Aorta (tissue), 5 donors: Measurements from ENCODE around the gene MINDY3. TPM values are rescaled to one million over a fixed set of nuclear protein-coding genes. Genes with fewer than 3 reads are reported as not detected.

Experiments used
- ATAC-seq: fragments of 200-7000 bp; cut with Tn5 transposase; one replicate; pipeline ENCODE4 v1.9.1; 2022; ENCODE audit warnings: moderate library complexity; ENCODE audit not compliant: low FRiP score
- DNase-seq, 2 donors: peaks; one replicate each; pipeline ENCODE4 v3.0.0-alpha.2; 2020
- H3K27ac ChIP-seq, 2 donors: one replicate each; pipeline ENCODE4 v1.5.1; 2013; ENCODE audit warnings: low read length in 2 of 2, mild to moderate bottlenecking in 2 of 2, moderate library complexity in 2 of 2, control low read depth in 1 of 2, inconsistent platforms in 1 of 2, low read depth in 1 of 2
- H3K27me3 ChIP-seq, 2 donors: one replicate each; pipeline ENCODE4 v1.6.1; 2013; ENCODE audit warnings: control low read depth in 1 of 2, low read length in 1 of 2, mild to moderate bottlenecking in 1 of 2, moderate library complexity in 1 of 2; ENCODE audit not compliant: insufficient read depth in 2 of 2, control insufficient read depth in 1 of 2
- H3K36me3 ChIP-seq, 2 donors: one replicate each; pipeline ENCODE4 v1.6.1; 2013; ENCODE audit warnings: control low read depth in 1 of 2, low read length in 1 of 2, mild to moderate bottlenecking in 1 of 2; ENCODE audit not compliant: insufficient read depth in 2 of 2, control insufficient read depth in 1 of 2
- H3K4me1 ChIP-seq, 2 donors: one replicate each; pipeline ENCODE4 v1.6.1; 2013; ENCODE audit warnings: low read length in 2 of 2, control low read depth in 1 of 2, mild to moderate bottlenecking in 1 of 2, moderate library complexity in 1 of 2; ENCODE audit not compliant: insufficient read depth in 2 of 2, control insufficient read depth in 1 of 2
- H3K4me3 ChIP-seq, 2 donors: one replicate each; pipeline ENCODE4 v1.5.1; 2013; ENCODE audit warnings: low read length in 2 of 2, control low read depth in 1 of 2, mild to moderate bottlenecking in 1 of 2
- H3K9me3 ChIP-seq: one replicate; pipeline ENCODE4 v1.6.1; 2013; ENCODE audit warnings: mild to moderate bottlenecking, low read length; ENCODE audit not compliant: control insufficient read depth
- WGBS, 2 donors: extraction: QIAGEN DNeasy Blood & Tissue Kit; methylation state at CpG; one replicate each; pipeline ENCODE4 v1.1.7; 2013; 5-methylcytosine and 5-hydroxymethylcytosine counted together
- intact Hi-C, 2 donors: fragments of 100-400 bp; cut with DNase I; formaldehyde crosslinking; loops; one replicate each; pipeline versions ENCODE4 v1.14.2 to v1.15.0; 2022
- polyA plus RNA-seq, 2 donors: library from polyadenylated mRNA; stranded (reverse); fragments of 200-250 nt; gene quantifications; one replicate each; pipeline ENCODE4 v1.2.3, GENCODE V29; 2013
- total RNA-seq, 2 donors: library from RNA; stranded (reverse); fragmentation: NEBNext Ultra II Directional; extraction: Animal tissue kit (Norgen Biotek cat#: 25700); gene quantifications; one replicate each; pipeline ENCODE4 v1.2.1, GENCODE V29; 2021
- donor health status: healthy with polysubstance abuse.
- donor health status: Bipolar disorder and iron deficiency.
- donor health status: DM: no; HTN: no; CAD: no.
- donor health status: DM: no; HTN: no; CAD: no.
- donor health status: DM: yes; HTN: yes; CAD: no.

The MINDY3 gene
- total and polyA plus RNA-seq, 4 donors: 24.9 to 81.1 (median 36.7) TPM

DNA sequence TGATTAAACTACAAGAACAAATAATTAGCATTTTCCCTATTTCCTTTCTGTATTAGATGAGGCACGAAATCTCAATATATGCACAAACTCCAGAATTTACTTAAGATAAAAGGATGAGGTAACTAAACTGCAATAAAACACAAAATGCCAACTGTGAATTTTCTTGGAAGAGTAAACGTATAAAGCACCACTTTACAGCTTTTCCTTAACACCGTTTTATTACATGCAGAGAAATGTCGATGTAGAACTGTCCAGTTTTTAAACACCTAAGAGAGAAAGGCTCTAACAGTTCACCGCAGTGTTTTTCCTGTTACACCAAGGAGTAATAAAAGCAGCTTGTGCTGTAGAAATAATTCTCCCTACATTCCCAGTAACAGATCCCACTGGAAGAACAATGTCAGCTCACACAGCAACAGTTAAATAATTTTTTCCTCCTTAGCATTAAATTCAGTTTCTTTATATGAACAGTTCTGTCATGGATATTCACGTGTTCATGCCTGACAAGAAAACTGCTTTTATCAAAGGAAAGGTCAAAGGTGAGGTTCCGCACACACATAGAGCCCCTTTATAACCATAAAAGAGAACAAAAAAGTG is 52.0 kb downstream of the MINDY3 start:
- Histone ChIP-seq H3K9me3 (no peaks in the 10 kb centered on the region), H3K27ac (no peak overlapping the region), H3K36me3 (peaks cover 0 to 2% of the 10 kb centered on the region in 2 donors), H3K27me3 (no peaks in the 10 kb centered on the region), H3K4me3 (no peak overlapping the region), H3K4me1 (peaks cover 0 to 8% of the 10 kb centered on the region in 2 donors)
- WGBS, 2 donors: 55 to 59% methylated on average over 7 of the region's 7 CpGs
- no peak for ATAC-seq
- DNase-seq: no peak
- intact Hi-C loops: no loop called here

GRCh38 chr10:15805395-15806058 is 54.8 kb downstream of the MINDY3 start:
- no peaks in the 10 kb centered on the region for H3K27me3 ChIP-seq
- no peaks in the 10 kb centered on the region for H3K4me1 ChIP-seq
- no peak overlapping the region for H3K4me3 ChIP-seq
- no peaks in the 10 kb centered on the region for H3K9me3 ChIP-seq
- intact Hi-C loops: no loop called here
- H3K27ac ChIP-seq: no peak overlapping the region
- peaks cover 5% of the 10 kb centered on the region in 2 donors for H3K36me3 ChIP-seq
- WGBS, 2 donors: 82 to 85% methylated on average over 5 of the region's 5 CpGs
- ATAC-seq (no peak), DNase-seq (no peak)

DNA sequence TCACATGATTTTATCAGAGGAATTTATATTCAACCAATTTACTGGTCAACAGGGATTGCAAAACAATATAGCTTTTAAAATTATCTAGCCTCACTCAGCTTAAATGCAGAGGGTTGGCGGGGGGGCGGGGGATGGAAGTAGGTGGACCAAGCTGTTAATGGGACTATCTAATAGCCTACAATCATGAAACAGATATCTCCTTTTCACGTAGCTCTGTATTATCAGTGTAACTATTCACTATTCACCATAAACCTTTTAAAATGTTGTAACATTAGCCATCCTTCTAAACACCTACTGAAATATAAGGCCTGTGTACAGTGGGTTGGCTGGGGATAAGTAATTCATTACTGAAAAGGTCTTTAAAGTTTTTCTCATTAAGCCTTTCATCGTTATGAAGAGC is 56.2 kb downstream of the MINDY3 start:
- Histone ChIP-seq H3K27ac (no peak overlapping the region), H3K36me3 (peaks cover 5 to 9% of the 10 kb centered on the region in 2 donors), H3K4me3 (no peak overlapping the region), H3K27me3 (no peaks in the 10 kb centered on the region), H3K4me1 (no peaks in the 10 kb centered on the region), H3K9me3 (no peaks in the 10 kb centered on the region)
- WGBS, 2 donors: 97% methylated on average over 4 of the region's 4 CpGs
- DNase-seq (no peak), ATAC-seq (no peak)
- intact Hi-C loops: no loop called here

DNA sequence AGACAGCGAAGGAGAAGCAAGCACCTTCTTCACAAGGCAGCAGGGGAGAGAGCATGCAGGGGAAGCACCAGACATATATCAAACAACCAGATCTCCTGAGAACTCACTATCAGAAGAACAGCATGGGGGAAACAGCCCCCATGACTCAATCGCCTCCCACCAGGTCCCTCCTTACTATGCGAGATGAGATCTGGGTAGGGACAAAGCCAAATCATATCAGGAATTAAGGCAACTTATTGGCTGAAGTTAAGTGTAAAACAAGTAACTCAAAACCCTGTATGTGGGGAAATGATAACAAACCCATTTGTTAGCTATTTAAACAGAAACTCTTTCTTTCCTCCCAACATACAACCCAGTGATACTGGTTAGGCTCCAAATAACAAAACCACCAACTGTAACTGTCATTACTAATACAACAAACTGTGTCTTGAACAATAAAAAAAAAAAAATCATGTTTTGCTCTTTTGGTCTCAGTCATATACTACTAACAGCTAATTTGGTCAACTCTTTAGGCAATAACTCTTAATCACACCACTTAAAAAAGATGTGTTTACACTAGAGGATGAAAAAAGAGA is 57.8 kb downstream of the MINDY3 start:
- Histone ChIP-seq H3K27me3 (no peaks in the 10 kb centered on the region), H3K4me1 (no peaks in the 10 kb centered on the region), H3K9me3 (no peaks in the 10 kb centered on the region), H3K36me3 (peaks cover 5 to 9% of the 10 kb centered on the region in 2 donors), H3K4me3 (no peak overlapping the region), H3K27ac (no peak overlapping the region)
- DNase-seq (no peak), ATAC-seq (no peak)
- 84 to 85% methylated on average over 3 of the region's 3 CpGs for WGBS, 2 donors
- intact Hi-C loops: no loop called here

DNA sequence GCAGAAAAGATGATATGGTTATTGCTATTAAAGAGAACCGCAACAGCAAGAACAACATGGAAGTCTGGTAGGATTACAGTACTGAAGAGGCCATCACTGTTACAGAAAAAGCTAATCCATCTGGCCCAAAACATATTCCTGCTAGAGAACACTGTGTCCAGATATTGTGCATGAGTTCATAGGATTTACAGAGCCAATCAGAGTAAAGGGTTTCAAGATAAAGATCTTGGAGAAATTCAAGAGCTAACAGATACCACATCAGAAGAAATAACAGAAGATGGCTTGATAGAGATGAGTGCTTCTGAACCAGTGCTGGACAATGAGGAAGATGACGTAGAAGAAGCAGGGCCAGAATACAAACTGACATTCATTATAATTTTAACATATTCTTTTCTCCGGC is 58.7 kb downstream of the MINDY3 start:
- no peaks in the 10 kb centered on the region for H3K9me3 ChIP-seq
- no peak for ATAC-seq
- H3K4me1 ChIP-seq: no peaks in the 10 kb centered on the region
- H3K27me3 ChIP-seq: no peaks in the 10 kb centered on the region
- intact Hi-C loops: no loop called here
- H3K36me3 ChIP-seq: peaks cover 5 to 9% of the 10 kb centered on the region in 2 donors
- no peak for DNase-seq
- no peak overlapping the region for H3K4me3 ChIP-seq
- 98 to 99% methylated on average over 3 of the region's 3 CpGs for WGBS, 2 donors
- no peak overlapping the region for H3K27ac ChIP-seq

DNA sequence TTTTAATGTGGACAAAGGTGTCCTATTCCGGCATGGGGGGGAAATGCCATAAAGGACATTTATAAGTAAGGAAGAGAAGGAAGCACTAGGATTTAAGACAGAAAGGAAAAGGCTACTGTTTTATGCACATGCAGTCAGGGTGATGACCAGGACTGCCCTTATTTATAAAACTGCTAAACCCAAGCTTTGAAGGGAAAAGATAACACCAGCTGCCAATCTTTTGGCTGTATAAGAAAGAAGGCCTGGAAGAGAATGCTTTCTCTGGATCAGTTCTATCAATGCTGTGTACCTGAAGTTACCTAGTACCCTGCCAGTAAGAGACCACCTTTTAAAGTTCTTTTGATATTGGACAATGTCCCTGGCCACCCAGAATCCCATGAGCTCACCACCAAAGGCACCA is 59.2 kb downstream of the MINDY3 start:
- Histone ChIP-seq H3K27ac (no peak overlapping the region), H3K36me3 (peaks cover 5 to 9% of the 10 kb centered on the region in 2 donors), H3K4me3 (no peak overlapping the region), H3K4me1 (no peaks in the 10 kb centered on the region), H3K27me3 (no peaks in the 10 kb centered on the region), H3K9me3 (no peaks in the 10 kb centered on the region)
- 94 to 100% methylated on average over 1 of the region's 1 CpG for WGBS, 2 donors
- ATAC-seq (no peak), DNase-seq (no peak)
- intact Hi-C loops: no loop called here

GRCh38 chr10:15797346-15797745 is 63.0 kb downstream of the MINDY3 start:
- ATAC-seq (no peak), DNase-seq (no peak)
- intact Hi-C loops: loop anchor here in 1 of 2 donors (10.0 kb wide), 1 partner anchor 313 kb away; no protein-coding TSS in a partner anchor
- Histone ChIP-seq H3K27me3 (no peaks in the 10 kb centered on the region), H3K4me3 (no peak overlapping the region), H3K27ac (no peak overlapping the region), H3K4me1 (peaks cover 0 to 3% of the 10 kb centered on the region in 2 donors), H3K36me3 (peaks cover 5 to 6% of the 10 kb centered on the region in 2 donors), H3K9me3 (no peaks in the 10 kb centered on the region)
- 87 to 91% methylated on average over 2 of the region's 2 CpGs for WGBS, 2 donors

DNA sequence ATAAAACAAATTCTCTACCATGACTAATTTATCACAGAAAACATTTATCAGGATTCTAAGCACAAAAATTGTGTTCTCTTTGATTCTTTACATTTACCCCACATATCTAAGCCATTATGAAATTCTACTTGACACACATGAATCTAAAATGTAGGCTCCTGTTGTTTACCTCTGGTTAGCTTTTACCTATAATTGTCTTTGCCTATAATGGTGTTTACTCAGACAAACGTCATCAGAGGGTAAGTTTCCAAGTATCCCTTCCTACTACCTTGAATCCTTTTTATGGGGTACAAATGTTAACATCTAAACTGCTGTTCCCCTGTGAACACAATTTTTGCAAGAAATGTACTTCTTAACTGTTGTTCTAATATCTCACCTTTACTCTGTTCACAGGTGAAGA is 63.5 kb downstream of the MINDY3 start:
- peaks cover 5 to 6% of the 10 kb centered on the region in 2 donors for H3K36me3 ChIP-seq
- no peak overlapping the region for H3K27ac ChIP-seq
- WGBS, 2 donors: 83 to 87% methylated on average over 1 of the region's 1 CpG
- no peaks in the 10 kb centered on the region for H3K27me3 ChIP-seq
- ATAC-seq (no peak), DNase-seq (no peak)
- no peak overlapping the region for H3K4me3 ChIP-seq
- H3K9me3 ChIP-seq: no peaks in the 10 kb centered on the region
- H3K4me1 ChIP-seq: peaks cover 0 to 4% of the 10 kb centered on the region in 2 donors
- intact Hi-C loops: loop anchor here in 1 of 2 donors (10.0 kb wide), 1 partner anchor 312 kb away; no protein-coding TSS in a partner anchor
